ENCODE measurements around the gene AGXT2. TPM values are rescaled to one million over a fixed set of nuclear protein-coding genes. Genes with fewer than 3 reads are reported as not detected.

AGXT2 gene
- total and polyA plus RNA-seq, 10 of the 15 experiments (the other 5 are each of a cell fraction or from before 2014, with no cell fraction given), result not detected

DNA sequence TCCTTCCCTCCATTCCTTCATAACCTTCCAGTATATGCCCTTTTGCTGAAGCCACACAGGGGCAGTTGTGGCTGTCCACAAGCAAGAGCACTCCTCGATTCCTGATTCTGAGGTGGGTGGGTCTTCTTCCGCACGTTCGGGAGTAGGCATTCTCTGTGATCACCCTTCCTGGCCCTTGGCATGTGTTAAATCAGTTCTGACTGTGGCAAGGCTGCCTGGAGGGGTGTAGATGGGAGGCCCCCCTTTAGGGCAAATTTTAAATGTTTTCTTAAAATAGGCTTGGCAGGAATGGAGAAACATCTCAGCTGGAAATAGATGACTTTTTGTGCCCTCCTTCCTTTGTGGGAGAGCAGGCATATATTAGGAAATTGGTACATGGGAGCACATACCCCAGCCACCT is 3.1 kb downstream of the AGXT2 start:
- Histone ChIP-seq H2AFZ (ENCODE audit: control insufficient read depth, low read depth, low read length) (no peak overlapping the region), H3K36me3 (ENCODE audit: control insufficient read depth in 2 of 2, insufficient read depth in 2 of 2, low read length in 1 of 2) (no peaks in the 10 kb centered on the region), H3K9me3 (replicated peaks; ENCODE audit: control insufficient read depth, insufficient read depth, low read length) (no peaks in the 10 kb centered on the region), H3K4me1 (ENCODE audit: control insufficient read depth, insufficient read depth, low read length) (no peaks in the 10 kb centered on the region), H4K20me1 (ENCODE audit: control insufficient read depth, insufficient read depth) (no peaks in the 10 kb centered on the region), H3K27me3 (replicated peaks in 1 of 2; ENCODE audit: control insufficient read depth in 2 of 2, insufficient read depth in 2 of 2, low read length in 1 of 2) (no peaks in the 10 kb centered on the region), H3K4me2 (ENCODE audit: control insufficient read depth, insufficient read depth) (no peak overlapping the region), H3K4me3 (no peak overlapping the region), H3K9ac (ENCODE audit: control insufficient read depth, insufficient read depth, low read length) (no peak overlapping the region), H3K27ac (ENCODE audit: control insufficient read depth, insufficient read depth) (no peak overlapping the region), H3K79me2 (ENCODE audit: control insufficient read depth, insufficient read depth, low read length) (no peaks in the 10 kb centered on the region)
- ChIA-PET POLR2A (no interaction called here), CTCF (no interaction called here), SMC1A (ENCODE audit: uncharacterized antibody, unreplicated experiment) (no interaction called here), RAD21 (ENCODE audit: unreplicated experiment) (no interaction called here)
- ATAC-seq (no peak), FAIRE-seq (no peak), DNase-seq (ENCODE audit: low read depth, low spot score) (no peak)
- TF ChIP-seq MYC (IDR thresholded peaks at IDR 0.05; ENCODE audit: insufficient read depth, insufficient read length, insufficient replicate concordance, low read length, severe bottlenecking) (no peak), SMC3 (IDR thresholded peaks at IDR 0.05; ENCODE audit: borderline replicate concordance, low read length) (no peak), MTA2 (IDR thresholded peaks at IDR 0.05; ENCODE audit: low read depth) (no peak), NR2F1 (conservative IDR thresholded peaks at IDR 0.05) (no peak), DPF2 (IDR thresholded peaks at IDR 0.05) (no peak), MTA3 (IDR thresholded peaks at IDR 0.05; ENCODE audit: borderline replicate concordance, low read length) (no peak), EED (IDR thresholded peaks at IDR 0.05; ENCODE audit: low read depth) (no peak), FOXM1 (IDR thresholded peaks at IDR 0.05; ENCODE audit: low read depth, low read length) (no peak), HCFC1 (IDR thresholded peaks at IDR 0.05; ENCODE audit: low read length) (no peak), POLR2AphosphoS5 (IDR thresholded peaks at IDR 0.05; ENCODE audit: low read length) (no peak), ZZZ3 (IDR thresholded peaks at IDR 0.05; ENCODE audit: control insufficient read depth, insufficient read length, low read depth) (no peak), MXI1 (IDR thresholded peaks at IDR 0.05; ENCODE audit: low read depth, low read length) (no peak)
- TF ChIP-seq, protein P1, sequence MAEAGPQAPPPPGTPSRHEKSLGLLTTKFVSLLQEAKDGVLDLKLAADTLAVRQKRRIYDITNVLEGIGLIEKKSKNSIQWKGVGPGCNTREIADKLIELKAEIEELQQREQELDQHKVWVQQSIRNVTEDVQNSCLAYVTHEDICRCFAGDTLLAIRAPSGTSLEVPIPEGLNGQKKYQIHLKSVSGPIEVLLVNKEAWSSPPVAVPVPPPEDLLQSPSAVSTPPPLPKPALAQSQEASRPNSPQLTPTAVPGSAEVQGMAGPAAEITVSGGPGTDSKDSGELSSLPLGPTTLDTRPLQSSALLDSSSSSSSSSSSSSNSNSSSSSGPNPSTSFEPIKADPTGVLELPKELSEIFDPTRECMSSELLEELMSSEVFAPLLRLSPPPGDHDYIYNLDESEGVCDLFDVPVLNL (IDR thresholded peaks at IDR 0.05; ENCODE audit: low read depth, low read length), result no peak
- TF ChIP-seq, protein P2, sequence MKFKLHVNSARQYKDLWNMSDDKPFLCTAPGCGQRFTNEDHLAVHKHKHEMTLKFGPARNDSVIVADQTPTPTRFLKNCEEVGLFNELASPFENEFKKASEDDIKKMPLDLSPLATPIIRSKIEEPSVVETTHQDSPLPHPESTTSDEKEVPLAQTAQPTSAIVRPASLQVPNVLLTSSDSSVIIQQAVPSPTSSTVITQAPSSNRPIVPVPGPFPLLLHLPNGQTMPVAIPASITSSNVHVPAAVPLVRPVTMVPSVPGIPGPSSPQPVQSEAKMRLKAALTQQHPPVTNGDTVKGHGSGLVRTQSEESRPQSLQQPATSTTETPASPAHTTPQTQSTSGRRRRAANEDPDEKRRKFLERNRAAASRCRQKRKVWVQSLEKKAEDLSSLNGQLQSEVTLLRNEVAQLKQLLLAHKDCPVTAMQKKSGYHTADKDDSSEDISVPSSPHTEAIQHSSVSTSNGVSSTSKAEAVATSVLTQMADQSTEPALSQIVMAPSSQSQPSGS (IDR thresholded peaks at IDR 0.05; ENCODE audit: low read length), result no peak
- intact Hi-C loops (cut with micrococcal nuclease; ENCODE audit: unreplicated experiment), result no loop called here
- in situ Hi-C loops (cut with MboI), result no loop called here
- 64% methylated on average over 4 of the region's 4 CpGs for WGBS (ENCODE audit: insufficient coverage, insufficient replicate concordance, low lambda C conversion rate, missing lambda C conversion rate)
- no TSS peak for BruUV-seq (replicated peaks)

Measured in GM12878 (cell line).